Measurements from ENCODE around the gene MRPL10.

GRCh38 chr17:47801906-47802305 is 29.4 kb downstream of the MRPL10 start:
- no peak for TF ChIP-seq SUZ12 (IDR thresholded peaks at IDR 0.05; ENCODE audit: extremely low read depth, insufficient read depth, insufficient read length)
- TF ChIP-seq ZNF274 (IDR thresholded peaks at IDR 0.05; ENCODE audit: low read depth, low read length): no peak
- no peak for TF ChIP-seq YY1 (IDR thresholded peaks at IDR 0.05; ENCODE audit: insufficient read depth, insufficient read length)
